ENCODE data around the gene OLA1. TPM values are rescaled to one million over a fixed set of nuclear protein-coding genes. Genes with fewer than 3 reads are reported as not detected.

The OLA1 gene
- total and polyA plus RNA-seq, 2 of the 13 experiments (the other 11 are each of a cell fraction or from before 2014, with no cell fraction given): 153 to 241 TPM

GRCh38 chr2:174248998-174249592 lies 763 bp upstream of the OLA1 start (continued):
- TF ChIP-seq ZNF879 (CRISPR knock-in tag; IDR thresholded peaks at IDR 0.05): no peak
- TF ChIP-seq ZNF234 (CRISPR knock-in tag; conservative IDR thresholded peaks at IDR 0.05): 0 out of 2 replicates have a peak, but pooled peaks have one; percentile 8
- no peak for TF ChIP-seq NPAS2 (CRISPR knock-in tag; IDR thresholded peaks at IDR 0.05; ENCODE audit: borderline replicate concordance)
- no peak for TF ChIP-seq AFF4 (CRISPR knock-in tag; IDR thresholded peaks at IDR 0.05)
- no peak for TF ChIP-seq GLI4 (CRISPR knock-in tag; IDR thresholded peaks at IDR 0.05; ENCODE audit: borderline replicate concordance)
- TF ChIP-seq SP140L (CRISPR knock-in tag; IDR thresholded peaks at IDR 0.05; ENCODE audit: borderline replicate concordance): 0 out of 2 replicates have a peak, but pooled peaks have one; percentile 26

GRCh38 chr2:174247474-174248186 lies 702 bp downstream of the OLA1 start:
- Histone ChIP-seq H2AFZ (ENCODE audit: low read length) (no peak overlapping the region), H4K20me1 (ENCODE audit: insufficient read depth, low read length) (peaks cover 18% of the 10 kb centered on the region; the same call in 1 of the 2 replicates), H3K4me3 (replicated peaks in 1 of 3; ENCODE audit: insufficient read depth in 1 of 3, low read depth in 2 of 3, low read length in 3 of 3) (peak overlapping the region; percentile 84 to 98 (median 90)), H3K4me2 (ENCODE audit: low read depth, low read length) (peak overlapping the region; percentile 97), H3K79me2 (ENCODE audit: insufficient read depth, low read length) (peaks cover 52% of the 10 kb centered on the region), H3K4me1 (ENCODE audit: insufficient read depth, low read length) (peaks cover 45% of the 10 kb centered on the region), H3K9me3 (ENCODE audit: low read length) (no peaks in the 10 kb centered on the region), H3K27ac (ENCODE audit: extremely low read length, insufficient read depth, low read length) (peak overlapping the region; percentile 92), H3K27me3 (ENCODE audit: control insufficient read depth in 1 of 2, insufficient read depth in 2 of 2, low read length in 2 of 2) (peaks cover 0 to 4% of the 10 kb centered on the region in 2 experiments; a peak in 1 of 5 replicates), H3K36me3 (replicated peaks in 1 of 2; ENCODE audit: control insufficient read depth in 1 of 2, insufficient read depth in 2 of 2, low read length in 2 of 2) (peaks cover 4 to 14% of the 10 kb centered on the region in 2 experiments; a peak in 4 of 5 replicates), H3K9ac (ENCODE audit: insufficient read depth, low read depth, low read length) (peak overlapping the region; percentile 93)
- BruUV-seq (replicated peaks): no TSS peak
- intact Hi-C loops (cut with micrococcal nuclease; ENCODE audit: unreplicated experiment) (loop anchor here (2.0 to 5.0 kb wide), 2 partner anchors 13 to 85 kb away; partner anchors contain the start of gene SP9), in situ Hi-C loops (cut with HindIII; ENCODE audit: extremely low pct_ligation_motif_present, low pct_unique_long_range_greater_than_20kb) (loop anchor here (5.0 kb wide), 1 partner anchor 85 kb away; the partner anchor contains the start of gene SP9)
- FAIRE-seq (no peak), DNase-seq (ENCODE audit: low spot score) (peak; percentile 70), ATAC-seq (peak; percentile 63)
- ChIA-PET CTCF (ENCODE audit: low intra/inter-chr PET ratio, low total read pairs) (no interaction called here), POLR2A (interaction anchor here (1.0 to 2.7 kb wide), 7 partner anchors 11 to 284 kb away, joined by 3 to 17 read pairs (median 7); no protein-coding TSS in a partner anchor)
- under 1% methylated on average over 11 of the region's 14 CpGs for WGBS (ENCODE audit: low lambda C conversion rate)
- TF ChIP-seq BRD4 (CRISPR knock-in tag; IDR thresholded peaks at IDR 0.05) (no peak), GPN1 (CRISPR knock-in tag; IDR thresholded peaks at IDR 0.05; ENCODE audit: borderline replicate concordance) (no peak), IRF2 (CRISPR knock-in tag; IDR thresholded peaks at IDR 0.05) (peak; percentile 14; the same call in 1 of the 2 replicates), ZNF781 (CRISPR knock-in tag; IDR thresholded peaks at IDR 0.05; ENCODE audit: borderline replicate concordance, not compliant biosample characterization) (peak; percentile 56), BRCA1 (CRISPR knock-in tag; IDR thresholded peaks at IDR 0.05) (no peak), ZBTB26 (CRISPR knock-in tag; IDR thresholded peaks at IDR 0.05; ENCODE audit: borderline replicate concordance) (no peak), KDM5A (IDR thresholded peaks at IDR 0.05; ENCODE audit: borderline replicate concordance, low read length) (no peak), DNMT3B (CRISPR knock-in tag; conservative IDR thresholded peaks at IDR 0.05) (0 out of 2 replicates have a peak, but pooled peaks have one; percentile 84), RBAK (CRISPR knock-in tag; IDR thresholded peaks at IDR 0.05) (no peak), SNAPC5 (CRISPR knock-in tag; IDR thresholded peaks at IDR 0.05; ENCODE audit: borderline replicate concordance) (no peak)

Data from HepG2 (cell line).